SKM-1 treated with dmso at 0.1 percent for 144 hours (cell line): ENCODE measurements around the gene CMTM3.
"Not testable (repeated sequence)": the region's sequence is repeated elsewhere in the genome, so short reads cannot be mapped to it uniquely, and the experiment has no call there.

Experiments used
- DNase-seq: peaks from one replicate; lab custom pipeline; 2025; ENCODE audit not compliant: unreplicated experiment; lab: John Stamatoyannopoulos, UW

The CMTM3 gene

GRCh38 chr16:66608241-66609138 lies 4.0 kb downstream of the CMTM3 start:
- peak; percentile 73 for DNase-seq

- no peak for DNase-seq
Observed at GRCh38 chr16:66609139-66609510, 4.6 kb downstream of the CMTM3 start.

- DNase-seq: no peak
Observed at GRCh38 chr16:66610111-66610820, 5.8 kb downstream of the CMTM3 start.

GRCh38 chr16:66611911-66612310 lies 7.4 kb downstream of the CMTM3 start:
- DNase-seq: not testable (repeated sequence)

GRCh38 chr16:66612422-66612821 lies 7.9 kb downstream of the CMTM3 start:
- DNase-seq: no peak

- DNase-seq: no peak
Observed at GRCh38 chr16:66614161-66614802, 9.8 kb downstream of the CMTM3 start.

GRCh38 chr16:66616169-66616568 lies 11.7 kb downstream of the CMTM3 start:
- no peak for DNase-seq

GRCh38 chr16:66616592-66616991 lies 12.1 kb downstream of the CMTM3 start:
- no peak for DNase-seq

GRCh38 chr16:66617010-66617434 lies 12.5 kb downstream of the CMTM3 start:
- no peak for DNase-seq

- DNase-seq: no peak
Observed at GRCh38 chr16:66617728-66618127, 13.2 kb downstream of the CMTM3 start.

GRCh38 chr16:66618588-66619375 lies 14.3 kb downstream of the CMTM3 start:
- no peak for DNase-seq

- peak; percentile 61 for DNase-seq
Observed at GRCh38 chr16:66619534-66620428, 15.3 kb downstream of the CMTM3 start.

- no peak for DNase-seq
Observed at GRCh38 chr16:66620429-66620795, 15.9 kb downstream of the CMTM3 start.

- DNase-seq: no peak
Observed at GRCh38 chr16:66621973-66622372, 17.5 kb downstream of the CMTM3 start.

- no peak for DNase-seq
Observed at GRCh38 chr16:66622863-66623262, 18.4 kb downstream of the CMTM3 start.

- no peak for DNase-seq
Observed at GRCh38 chr16:66623755-66624154, 19.3 kb downstream of the CMTM3 start.

GRCh38 chr16:66627611-66628378 lies 23.3 kb downstream of the CMTM3 start:
- DNase-seq: not testable (repeated sequence)

GRCh38 chr16:66629856-66630255 lies 25.4 kb downstream of the CMTM3 start:
- DNase-seq: no peak

- DNase-seq: not testable (repeated sequence)
Observed at GRCh38 chr16:66630561-66631260, 26.2 kb downstream of the CMTM3 start.
